HL-60 (cell line): Measurements from ENCODE around the gene PRKCE.

Source experiments
- DNase-seq, 2 experiments: peaks; one replicate each; pipeline ENCODE4 v3.0.0-alpha.2; 2010 to 2020; ENCODE audit warnings: low read depth in 1 of 2, low spot score in 1 of 2
- H3K27ac ChIP-seq: fragments of 250-450 bp; sonication (Bioruptor Pico); replicated peaks from 2 replicates; pipeline ENCODE4 v1.5.1; 2020; ENCODE audit warnings: mild to moderate bottlenecking, moderate library complexity
- H3K27me3 ChIP-seq: fragments of 250-450 bp; sonication (Bioruptor Pico); 2 replicates; pipeline ENCODE4 v1.5.1; 2021; ENCODE audit warnings: mild to moderate bottlenecking, moderate library complexity; ENCODE audit not compliant: insufficient read depth, poor library complexity, severe bottlenecking
- H3K4me3 ChIP-seq: replicated peaks from 2 replicates; pipeline ENCODE4 v1.5.1; 2011; ENCODE audit warnings: mild to moderate bottlenecking, control low read depth, low read length; ENCODE audit not compliant: insufficient read depth
- GABPA ChIP-seq: IDR thresholded peaks from 2 replicates; pipeline ENCODE4 v1.6.1; 2012; ENCODE audit warnings: low read depth
- POLR2AphosphoS5 ChIP-seq: IDR thresholded peaks from 2 replicates; pipeline ENCODE4 v1.6.1; 2012; ENCODE audit warnings: low read depth
- SPI1 ChIP-seq: IDR thresholded peaks from 2 replicates; pipeline ENCODE4 v1.6.1; 2012; ENCODE audit warnings: low read depth, mild to moderate bottlenecking, borderline replicate concordance
- TF ChIP-seq, protein P1 (sequence below): IDR thresholded peaks from one replicate; pipeline ENCODE4 v1.5.1; 2011; ENCODE audit warnings: low read length, control low read depth, inconsistent platforms; ENCODE audit not compliant: insufficient read depth
- TF ChIP-seq, protein P2 (sequence below): IDR thresholded peaks from 2 replicates; pipeline ENCODE4 v1.6.1; 2012; ENCODE audit warnings: low read depth; ENCODE audit not compliant: insufficient replicate concordance

PRKCE gene

DNA sequence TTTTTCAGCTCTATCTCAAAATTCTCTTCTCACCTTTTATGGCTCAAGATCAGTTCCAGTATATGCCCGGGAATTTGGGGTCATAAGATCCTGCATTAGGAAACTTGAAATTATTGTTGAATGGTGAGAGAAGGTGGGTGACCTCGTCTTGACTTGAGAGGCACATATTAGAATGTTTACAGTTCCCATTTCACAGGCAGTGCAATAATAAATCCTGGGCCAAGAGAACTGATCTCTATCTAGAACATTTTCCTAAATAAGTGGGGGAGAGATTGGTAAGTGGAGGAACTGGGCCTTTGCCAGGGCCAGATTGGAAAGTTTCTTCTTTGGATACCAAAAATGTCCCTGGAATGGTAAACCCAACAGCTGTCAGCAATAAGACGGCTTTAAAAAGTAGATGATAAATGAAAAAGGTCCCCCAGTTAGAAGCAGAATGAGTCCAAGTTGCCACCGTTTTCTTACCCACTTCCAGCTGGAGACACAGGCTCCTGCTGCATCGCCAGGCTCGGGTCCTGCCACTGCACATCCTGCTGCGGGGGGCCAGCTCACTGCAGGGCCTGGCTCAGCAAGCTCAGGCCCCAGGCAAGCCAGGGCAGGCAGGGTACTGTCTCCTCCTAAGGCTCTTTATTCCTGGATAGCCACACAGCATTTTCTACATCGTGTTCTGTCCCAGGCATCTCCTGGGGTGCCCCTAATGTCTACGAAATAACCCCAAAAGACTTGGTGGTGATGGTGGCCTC lies 519.3 kb downstream of the PRKCE start:
- TF ChIP-seq, protein P1, sequence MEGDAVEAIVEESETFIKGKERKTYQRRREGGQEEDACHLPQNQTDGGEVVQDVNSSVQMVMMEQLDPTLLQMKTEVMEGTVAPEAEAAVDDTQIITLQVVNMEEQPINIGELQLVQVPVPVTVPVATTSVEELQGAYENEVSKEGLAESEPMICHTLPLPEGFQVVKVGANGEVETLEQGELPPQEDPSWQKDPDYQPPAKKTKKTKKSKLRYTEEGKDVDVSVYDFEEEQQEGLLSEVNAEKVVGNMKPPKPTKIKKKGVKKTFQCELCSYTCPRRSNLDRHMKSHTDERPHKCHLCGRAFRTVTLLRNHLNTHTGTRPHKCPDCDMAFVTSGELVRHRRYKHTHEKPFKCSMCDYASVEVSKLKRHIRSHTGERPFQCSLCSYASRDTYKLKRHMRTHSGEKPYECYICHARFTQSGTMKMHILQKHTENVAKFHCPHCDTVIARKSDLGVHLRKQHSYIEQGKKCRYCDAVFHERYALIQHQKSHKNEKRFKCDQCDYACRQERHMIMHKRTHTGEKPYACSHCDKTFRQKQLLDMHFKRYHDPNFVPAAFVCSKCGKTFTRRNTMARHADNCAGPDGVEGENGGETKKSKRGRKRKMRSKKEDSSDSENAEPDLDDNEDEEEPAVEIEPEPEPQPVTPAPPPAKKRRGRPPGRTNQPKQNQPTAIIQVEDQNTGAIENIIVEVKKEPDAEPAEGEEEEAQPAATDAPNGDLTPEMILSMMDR: no peak
- TF ChIP-seq SPI1: no peak
- TF ChIP-seq, protein P2, sequence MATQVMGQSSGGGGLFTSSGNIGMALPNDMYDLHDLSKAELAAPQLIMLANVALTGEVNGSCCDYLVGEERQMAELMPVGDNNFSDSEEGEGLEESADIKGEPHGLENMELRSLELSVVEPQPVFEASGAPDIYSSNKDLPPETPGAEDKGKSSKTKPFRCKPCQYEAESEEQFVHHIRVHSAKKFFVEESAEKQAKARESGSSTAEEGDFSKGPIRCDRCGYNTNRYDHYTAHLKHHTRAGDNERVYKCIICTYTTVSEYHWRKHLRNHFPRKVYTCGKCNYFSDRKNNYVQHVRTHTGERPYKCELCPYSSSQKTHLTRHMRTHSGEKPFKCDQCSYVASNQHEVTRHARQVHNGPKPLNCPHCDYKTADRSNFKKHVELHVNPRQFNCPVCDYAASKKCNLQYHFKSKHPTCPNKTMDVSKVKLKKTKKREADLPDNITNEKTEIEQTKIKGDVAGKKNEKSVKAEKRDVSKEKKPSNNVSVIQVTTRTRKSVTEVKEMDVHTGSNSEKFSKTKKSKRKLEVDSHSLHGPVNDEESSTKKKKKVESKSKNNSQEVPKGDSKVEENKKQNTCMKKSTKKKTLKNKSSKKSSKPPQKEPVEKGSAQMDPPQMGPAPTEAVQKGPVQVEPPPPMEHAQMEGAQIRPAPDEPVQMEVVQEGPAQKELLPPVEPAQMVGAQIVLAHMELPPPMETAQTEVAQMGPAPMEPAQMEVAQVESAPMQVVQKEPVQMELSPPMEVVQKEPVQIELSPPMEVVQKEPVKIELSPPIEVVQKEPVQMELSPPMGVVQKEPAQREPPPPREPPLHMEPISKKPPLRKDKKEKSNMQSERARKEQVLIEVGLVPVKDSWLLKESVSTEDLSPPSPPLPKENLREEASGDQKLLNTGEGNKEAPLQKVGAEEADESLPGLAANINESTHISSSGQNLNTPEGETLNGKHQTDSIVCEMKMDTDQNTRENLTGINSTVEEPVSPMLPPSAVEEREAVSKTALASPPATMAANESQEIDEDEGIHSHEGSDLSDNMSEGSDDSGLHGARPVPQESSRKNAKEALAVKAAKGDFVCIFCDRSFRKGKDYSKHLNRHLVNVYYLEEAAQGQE: no peak
- TF ChIP-seq POLR2AphosphoS5: no peak
- no peak for TF ChIP-seq GABPA
- no peak overlapping the region for H3K27ac ChIP-seq
- DNase-seq: no peak

DNA sequence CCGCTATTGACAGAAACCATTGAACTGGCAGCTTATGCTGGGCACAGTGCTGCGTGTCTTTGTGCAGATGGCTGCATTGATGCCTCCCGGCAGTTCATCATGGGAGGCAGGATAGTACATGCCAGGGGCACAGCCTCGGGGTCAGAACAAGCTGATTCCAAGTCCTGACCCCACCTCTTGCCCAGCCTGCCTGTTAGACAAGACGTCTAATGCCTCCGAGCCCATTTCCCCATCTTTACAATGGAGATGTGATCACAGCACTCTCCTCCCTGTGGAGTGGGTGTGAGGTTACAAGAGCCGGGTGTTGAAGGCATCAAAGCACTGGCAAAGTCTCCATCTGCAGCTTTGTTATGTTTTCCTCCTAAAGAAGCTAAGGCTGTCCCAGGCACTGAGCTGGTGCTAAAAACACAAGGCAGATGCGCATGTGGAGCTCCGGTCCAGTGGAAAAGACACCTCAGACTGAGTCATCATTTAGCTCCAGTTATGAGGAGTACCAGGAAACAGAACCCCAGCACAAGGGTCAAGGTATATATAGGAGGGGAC lies 520.0 kb downstream of the PRKCE start:
- TF ChIP-seq, protein P2: no peak
- TF ChIP-seq POLR2AphosphoS5: no peak
- no peak for TF ChIP-seq GABPA
- TF ChIP-seq SPI1: no peak
- TF ChIP-seq, protein P1: no peak
- Histone ChIP-seq H3K27ac (no peak overlapping the region), H3K27me3 (no peaks in the 10 kb centered on the region), H3K4me3 (no peak overlapping the region)
- DNase-seq: no peak

More for the DNA sequence above, 519.3 kb downstream of the PRKCE start:
- H3K4me3 ChIP-seq: no peak overlapping the region
- no peaks in the 10 kb centered on the region for H3K27me3 ChIP-seq

DNA sequence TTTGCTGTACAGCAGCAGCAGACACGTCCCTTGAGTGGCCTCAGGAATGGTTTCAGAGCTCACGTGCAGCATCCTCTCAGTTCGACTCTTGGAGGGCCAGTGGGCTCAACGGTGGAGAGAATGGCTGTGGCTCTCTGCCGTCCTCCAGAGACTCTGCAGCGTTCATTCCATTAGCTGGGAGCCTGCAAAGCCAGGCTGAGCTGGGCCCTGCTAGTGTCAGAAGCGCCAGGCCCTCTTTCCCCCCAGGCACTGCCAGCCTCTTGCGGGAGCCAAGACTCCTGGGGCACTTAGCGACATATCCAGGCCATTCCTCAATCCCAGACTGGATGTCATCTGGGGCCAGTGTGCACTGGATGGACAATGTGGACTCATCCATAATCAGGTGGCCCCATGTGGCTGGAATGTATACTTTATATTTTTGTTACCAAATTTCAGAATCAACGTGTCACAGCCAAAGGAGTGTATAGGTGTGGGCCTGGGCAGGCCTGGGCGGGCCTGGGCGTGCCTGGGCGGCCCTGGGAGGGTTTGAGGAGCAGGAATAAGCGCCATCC lies 520.6 kb downstream of the PRKCE start:
- Histone ChIP-seq H3K4me3 (no peak overlapping the region), H3K27ac (no peak overlapping the region), H3K27me3 (no peaks in the 10 kb centered on the region)
- TF ChIP-seq SPI1: no peak
- TF ChIP-seq GABPA: no peak
- TF ChIP-seq, protein P1: no peak
- no peak for TF ChIP-seq POLR2AphosphoS5
- TF ChIP-seq, protein P2: no peak
- no peak for DNase-seq
